Stimulated activated CD8-positive, alpha-beta memory T cell treated with anti-CD3 and anti-CD28 coated beads, Interleukin-4, amount 100 ng/mL, for 24 hours (primary cell): Measurements from ENCODE around the gene ZBTB8A.
"Not testable (repeated sequence)": the region's sequence is repeated elsewhere in the genome, so short reads cannot be mapped to it uniquely, and the experiment has no call there.

ENCODE experiments used
- DNase-seq: peaks from one replicate; pipeline ENCODE4 v3.0.0-alpha.2; 2020; ENCODE audit warnings: low read depth

ZBTB8A gene

DNA sequence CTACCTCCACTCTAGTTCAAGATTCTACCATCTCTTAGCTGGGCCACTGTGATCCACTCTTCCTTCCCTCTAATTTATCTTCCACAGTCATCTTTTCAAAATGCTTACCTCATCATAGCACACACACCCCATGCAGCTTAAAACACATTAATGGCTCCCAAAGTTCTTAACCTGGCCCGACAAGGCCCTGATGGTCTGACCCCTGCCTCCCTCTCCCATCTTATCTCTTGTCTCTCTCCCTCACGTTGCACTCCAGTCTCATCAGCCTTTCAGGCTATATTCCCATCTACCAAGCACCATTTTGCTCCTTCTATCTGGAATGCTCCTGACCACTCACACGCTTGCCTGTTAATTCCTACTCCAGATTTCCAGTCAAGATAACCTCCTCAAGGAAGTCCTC is 2.5 kb upstream of the ZBTB8A start:
- DNase-seq, result no peak

DNA sequence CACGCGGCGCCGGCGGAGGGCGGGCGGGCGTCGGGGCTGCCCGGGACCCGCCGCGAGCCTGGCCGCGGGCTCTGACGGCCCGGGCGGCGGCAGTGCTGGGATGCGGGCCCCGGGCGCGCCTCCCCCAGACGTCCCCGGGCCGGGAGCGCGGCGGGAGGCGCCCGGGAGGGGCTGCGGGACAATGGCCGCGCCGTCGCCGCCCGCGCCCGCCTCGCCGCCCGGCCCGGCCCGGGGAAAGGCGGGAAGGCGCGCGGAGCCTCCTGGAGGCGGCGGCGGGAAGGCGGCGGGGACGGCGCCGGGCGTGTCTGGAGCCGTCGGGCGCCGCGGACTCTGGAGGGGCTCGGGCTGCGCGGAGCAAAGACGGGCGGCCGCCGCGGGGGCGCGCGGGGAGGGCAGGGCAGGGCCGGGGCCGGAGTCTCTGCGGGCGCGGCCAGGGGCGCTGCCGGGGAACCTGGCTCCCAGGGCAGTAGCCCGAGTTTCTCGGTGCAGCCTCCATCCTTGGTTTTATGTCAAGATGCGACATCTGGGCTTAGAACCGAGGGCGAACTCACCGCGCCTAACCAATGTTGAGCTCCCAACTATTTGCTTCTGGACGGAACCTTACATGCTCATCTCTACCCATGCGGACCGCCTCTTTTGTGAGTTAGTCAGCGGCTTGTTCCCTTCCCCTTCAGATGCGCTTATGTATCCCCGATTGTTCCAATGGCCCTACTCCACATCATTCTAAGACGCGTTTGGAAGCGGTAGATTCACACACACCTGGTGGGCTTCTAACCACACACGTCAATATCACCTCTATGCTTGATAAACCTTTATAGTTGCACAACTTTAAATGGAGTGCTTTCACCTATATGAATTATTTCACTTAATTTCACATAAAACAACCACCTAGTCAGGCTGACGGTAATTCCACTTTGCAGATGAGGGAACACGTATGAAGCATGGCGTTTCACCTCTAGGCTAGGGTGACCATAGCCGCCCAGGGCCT is 651 bp downstream of the ZBTB8A start:
- DNase-seq, result no peak

DNA sequence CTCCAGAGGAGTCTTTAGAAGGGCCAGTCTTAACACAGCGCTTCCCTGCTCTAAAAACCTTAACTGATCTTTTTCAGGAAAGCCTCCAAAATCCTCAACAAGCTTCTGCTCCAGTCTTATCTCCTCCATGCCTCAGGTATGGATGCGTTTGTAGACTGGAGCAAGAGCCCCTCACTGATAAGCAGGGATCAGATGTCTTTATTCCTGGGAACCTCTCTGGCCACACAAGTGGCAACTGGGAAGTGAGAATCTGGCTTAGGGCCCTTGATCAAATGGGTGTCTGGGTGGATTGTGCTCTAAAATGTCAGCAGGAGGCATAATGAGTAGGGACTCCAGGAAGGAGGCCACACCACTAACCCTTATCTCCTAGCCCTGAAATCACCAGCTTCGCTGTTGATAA is 1.4 kb downstream of the ZBTB8A start:
- no peak for DNase-seq

DNA sequence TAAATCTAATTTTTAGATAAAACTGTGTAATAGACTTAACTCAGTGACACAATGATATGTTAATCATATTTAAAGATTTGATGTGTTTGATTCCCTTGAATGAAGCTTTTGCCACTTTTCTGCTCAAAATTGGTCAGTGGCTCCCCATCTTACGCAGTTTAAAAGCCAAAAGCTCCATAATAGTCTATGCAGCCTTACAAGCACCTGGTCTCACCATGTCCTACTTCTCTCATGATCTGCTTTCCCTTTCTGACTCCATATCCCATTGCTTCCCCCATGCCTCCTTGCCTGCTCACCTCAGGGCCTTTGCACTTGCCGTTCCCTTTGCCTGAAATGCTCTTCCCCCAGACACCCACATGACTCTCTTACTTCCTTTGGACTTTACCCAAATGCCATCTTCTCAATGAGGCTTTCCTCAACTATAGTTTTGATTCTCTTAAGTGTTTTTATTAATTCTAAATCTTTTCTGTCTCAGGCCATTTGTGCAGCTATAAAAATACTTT is 1.9 kb downstream of the ZBTB8A start:
- DNase-seq, result no peak

DNA sequence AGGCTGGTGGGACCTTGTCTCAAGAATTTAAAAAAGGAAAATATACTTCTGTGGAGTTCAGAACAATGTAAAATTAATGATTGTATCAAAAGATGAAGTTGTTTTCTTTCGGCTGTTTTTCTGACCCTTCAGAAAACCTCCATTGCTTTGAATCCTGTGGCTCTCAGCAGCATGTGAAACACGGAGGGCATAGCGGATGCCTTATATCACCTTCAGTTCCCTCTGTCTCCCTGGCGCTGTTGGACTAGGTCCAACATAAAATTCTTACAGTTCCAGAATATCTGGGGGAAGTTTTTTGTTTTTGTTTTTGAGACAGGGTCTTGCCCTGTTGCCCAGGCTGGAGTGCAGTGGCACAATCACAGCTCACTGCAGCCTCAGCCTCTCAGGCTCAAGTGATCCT is 7.4 kb downstream of the ZBTB8A start:
- no peak for DNase-seq

DNA sequence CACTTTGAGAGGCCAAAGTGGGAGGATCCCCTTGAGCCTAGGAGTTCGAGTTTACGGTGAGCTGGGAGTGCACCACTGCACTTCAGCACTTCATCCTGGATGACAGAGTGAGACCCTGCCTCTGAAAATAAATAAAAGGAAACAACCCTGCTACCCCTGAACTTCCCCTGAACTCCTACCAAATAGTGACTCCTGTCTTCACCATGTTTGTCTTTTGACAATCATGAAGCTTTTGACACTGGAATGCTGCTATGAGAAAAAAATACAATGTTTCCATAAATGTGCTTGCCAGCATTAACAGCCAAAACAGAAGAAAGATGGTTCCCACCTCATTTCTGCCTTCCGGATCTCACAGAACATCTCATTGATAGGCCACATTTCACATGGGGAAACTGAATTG is 10.4 kb downstream of the ZBTB8A start:
- DNase-seq, result no peak

DNA sequence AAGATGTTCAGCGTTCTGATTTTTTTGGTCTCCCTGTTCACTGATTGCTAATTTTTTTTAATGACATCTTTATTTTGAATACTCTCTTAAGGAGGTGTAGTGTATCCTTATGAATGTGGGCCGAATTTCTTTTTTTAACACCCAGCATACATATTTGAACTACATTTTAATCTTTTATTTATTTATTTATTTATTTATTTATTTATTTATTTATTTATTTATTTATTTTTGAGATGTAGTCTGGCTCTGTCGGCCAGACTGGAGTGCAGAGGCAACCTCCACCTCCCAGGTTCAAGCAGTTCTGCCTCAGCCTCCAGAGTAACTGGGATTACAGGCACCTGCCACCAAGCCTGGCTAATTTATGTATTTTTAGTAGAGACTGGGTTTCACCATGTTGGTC is 15.1 kb downstream of the ZBTB8A start:
- no peak for DNase-seq

DNA sequence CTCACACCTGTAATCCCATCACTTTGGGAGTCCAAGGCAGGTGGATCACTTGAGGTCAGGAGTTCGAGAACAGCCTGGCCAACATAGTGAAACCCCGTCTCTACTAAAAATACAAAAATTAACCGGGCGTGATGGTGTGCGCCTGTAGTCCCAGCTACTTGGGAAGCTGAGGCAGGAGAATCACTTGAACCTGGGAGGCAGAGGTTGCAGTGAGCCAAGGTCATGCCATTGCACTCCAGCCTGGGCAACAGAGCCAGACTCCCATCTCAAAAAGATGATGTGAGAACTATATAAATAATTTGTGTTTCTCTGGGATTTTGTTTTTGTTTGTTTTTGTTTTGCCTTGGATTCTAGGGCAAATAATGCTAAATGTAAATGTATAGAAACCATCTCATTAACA is 17.8 kb downstream of the ZBTB8A start:
- not testable (repeated sequence) for DNase-seq

DNA sequence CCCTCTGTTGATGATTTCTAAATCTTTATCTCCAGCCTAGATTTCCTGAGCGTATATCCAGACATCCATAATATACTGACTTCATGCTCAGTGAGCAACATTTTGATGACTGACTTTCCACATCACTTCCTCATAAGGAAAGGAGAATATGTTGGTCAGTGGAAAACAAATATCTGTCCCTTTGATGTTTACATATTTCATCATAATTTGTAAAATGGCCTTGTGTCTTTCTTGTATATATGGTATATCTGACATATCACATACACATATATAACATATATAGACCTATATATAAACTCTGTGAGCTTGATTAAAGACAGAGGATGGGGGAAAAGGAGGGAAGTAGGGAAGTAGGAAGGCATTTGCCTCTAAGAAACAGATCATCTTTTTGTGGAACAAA is 18.6 kb downstream of the ZBTB8A start:
- DNase-seq, result no peak

DNA sequence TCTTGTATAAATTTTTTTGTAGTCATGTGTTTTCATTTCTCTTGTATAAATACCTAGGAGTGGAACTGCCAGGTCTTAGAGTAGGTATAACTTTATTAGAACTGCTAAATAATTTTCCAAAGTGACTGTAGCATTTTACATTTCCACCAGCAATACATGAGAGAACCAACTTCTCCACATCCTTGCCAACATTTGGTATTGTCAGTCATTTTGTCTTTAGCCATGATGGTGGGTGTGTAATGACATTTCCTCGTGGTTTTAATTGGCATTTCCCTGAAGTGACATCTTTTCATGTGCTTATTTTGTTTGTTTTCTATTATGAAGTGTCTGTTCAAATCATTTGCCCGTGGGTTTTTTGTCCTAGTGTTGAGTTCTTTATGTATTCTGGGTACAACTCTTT is 29.7 kb downstream of the ZBTB8A start:
- no peak for DNase-seq

DNA sequence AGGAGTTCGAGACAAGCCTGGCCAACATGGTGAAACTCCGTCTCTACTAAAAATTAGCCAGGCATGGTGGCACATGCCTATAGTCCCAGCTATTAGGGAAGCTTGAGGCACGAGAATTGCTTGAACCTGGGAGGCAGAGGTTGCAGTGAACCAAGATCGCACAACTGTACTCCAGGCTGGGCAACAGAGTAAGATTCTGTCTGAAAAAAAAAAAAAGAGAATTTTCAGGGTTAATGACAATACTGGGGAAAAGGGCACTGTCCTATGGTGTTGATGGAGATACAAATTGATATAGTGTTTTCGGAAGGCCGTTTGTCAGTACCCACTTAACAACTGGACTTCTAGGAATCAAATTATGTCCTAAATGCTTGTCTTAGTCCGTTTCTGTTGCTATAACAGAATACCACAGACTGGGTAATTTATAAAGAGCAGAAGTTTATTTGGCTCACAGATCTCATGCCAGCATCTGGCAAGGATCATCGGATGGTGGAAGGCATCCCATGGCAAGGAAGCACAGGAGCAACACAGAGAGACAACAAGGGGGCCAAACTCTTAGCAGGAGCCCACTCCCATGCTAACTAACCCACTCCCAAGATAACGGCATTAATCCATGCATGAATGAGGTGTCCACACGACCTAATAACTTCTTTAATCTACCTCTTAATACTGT is 41.3 kb downstream of the ZBTB8A start:
- no peak for DNase-seq

DNA sequence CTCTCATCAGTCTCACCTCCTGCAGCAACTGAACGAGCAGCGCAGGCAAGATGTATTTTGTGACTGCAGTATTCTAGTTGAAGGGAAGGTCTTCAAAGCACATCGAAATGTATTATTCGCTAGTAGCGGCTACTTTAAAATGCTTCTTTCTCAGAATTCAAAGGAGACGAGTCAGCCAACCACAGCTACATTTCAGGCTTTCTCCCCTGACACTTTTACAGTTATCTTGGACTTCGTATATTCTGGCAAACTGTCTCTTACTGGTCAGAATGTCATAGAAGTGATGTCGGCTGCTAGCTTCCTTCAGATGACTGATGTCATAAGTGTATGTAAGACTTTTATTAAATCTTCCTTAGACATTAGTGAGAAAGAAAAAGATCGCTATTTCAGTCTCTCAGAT is 53.7 kb downstream of the ZBTB8A start:
- DNase-seq, result no peak

DNA sequence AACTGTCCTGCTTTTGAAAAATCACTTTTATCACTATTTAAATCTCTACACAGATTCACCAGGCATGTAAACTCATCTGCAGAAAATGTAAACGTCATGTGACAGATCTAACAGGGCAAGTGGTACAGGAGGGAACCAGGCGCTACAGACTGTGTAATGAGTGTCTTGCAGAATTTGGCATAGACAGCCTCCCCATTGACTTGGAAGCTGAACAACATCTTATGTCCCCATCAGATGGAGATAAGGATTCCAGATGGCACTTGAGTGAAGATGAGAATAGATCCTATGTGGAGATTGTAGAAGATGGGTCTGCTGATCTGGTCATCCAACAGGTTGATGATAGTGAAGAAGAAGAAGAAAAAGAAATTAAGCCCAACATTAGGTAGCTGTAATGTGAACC is 60.8 kb downstream of the ZBTB8A start:
- no peak for DNase-seq

DNA sequence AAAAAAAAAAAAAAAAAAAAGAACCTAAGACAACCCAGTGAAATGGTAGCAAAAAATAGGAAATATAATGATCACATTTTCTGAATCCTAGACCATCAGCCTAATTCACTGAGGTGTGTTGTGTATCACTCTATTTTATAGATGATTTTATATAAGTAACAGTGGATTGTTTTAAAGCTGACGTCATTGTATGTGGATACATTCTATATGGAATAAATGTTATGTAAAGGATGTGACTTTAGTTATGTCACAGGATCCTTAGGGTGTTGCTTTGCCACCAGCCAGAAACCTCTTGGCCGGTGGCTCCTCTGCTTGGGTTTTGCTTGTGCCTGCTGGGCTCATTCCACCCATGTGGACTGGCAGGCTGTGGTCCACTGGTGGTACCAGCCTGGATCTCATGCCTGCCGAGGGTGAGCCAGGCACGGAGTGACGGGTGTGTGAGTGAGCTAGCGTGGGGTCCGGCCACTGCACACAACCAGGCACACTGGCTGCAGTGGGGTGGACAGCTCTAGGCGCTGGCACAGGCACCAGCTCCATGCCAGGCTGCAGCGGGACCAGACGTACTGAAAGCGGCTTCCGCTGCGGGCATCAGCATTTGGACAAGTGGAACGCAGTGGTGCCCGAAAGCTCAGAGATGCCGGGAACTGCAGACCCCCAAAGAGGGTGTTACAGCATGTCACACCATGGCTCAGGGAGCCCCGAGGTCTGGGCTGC is 66.6 kb downstream of the ZBTB8A start:
- no peak for DNase-seq

DNA sequence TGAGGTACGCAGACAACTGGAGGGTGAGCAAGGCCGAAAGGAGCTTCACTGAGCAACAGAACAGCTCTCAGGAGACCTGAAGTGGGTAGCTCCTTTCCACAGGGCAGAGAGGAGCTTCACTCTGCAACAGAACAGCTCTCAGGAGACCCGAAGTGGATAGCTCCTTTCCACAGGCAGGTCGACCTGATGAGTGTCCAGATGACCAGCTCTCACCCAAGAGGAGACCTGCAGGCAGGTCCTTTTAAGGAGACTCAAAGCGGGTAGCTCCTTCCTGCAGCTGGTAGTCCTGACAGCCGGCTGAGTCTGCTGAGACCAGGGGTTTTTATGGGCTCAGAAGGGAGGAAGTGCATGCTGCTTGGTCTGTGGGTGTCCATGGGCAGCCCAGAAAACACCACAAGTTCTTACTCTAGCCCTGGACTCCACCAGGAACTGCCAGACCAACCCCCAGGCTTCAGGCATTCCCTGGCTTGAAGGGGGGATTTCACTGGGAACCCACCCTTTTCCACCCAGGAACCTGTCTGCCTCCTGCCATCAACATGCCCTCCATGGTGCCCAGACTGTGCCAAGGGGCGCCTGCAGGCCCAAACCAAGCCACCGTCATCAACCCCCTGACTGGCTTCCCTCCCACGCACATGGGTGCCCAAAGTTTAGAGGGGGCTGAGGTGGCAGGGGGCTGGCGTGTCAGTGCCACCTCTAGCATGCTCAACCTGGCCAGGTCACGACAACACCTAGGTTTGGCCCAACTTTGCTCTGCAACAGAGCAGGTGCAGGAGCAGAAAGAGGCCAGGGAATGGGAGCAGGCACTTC is 67.5 kb downstream of the ZBTB8A start:
- no peak for DNase-seq

DNA sequence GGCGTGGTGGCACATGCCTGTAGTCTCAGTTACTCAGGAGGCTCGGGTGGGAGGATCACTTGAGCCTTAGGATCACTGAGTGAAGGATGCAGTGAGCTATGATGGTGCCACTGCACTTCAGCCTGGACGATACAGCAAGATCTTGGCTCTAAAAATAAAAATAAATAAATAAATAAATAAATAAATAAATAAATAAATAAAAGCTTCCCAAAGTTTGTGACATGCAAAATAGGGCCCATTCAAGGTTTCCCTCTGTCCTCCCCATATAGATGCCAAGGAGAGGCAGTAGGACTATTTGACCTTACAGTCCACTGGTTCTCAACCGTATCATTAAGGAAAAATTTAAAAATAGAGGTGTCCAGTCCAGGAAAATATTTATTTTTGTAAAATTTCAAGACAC is 70.0 kb downstream of the ZBTB8A start:
- no peak for DNase-seq

DNA sequence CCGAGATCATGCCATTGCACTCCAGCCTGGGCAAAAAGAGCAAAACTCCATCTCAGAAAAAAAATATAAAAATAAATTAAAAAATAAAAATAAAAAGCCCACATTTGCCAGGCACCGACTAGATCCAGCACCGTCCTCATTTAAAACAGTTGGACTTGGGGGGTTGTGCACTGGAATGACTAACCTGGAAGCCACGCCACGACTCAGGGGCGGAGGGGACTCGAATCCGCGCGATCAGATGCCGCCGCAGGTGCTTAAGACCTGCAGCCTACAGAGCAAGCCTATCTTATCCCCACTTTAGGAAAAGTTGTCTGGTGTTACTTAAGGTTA is 72.6 kb downstream of the ZBTB8A start:
- DNase-seq, result no peak

DNA sequence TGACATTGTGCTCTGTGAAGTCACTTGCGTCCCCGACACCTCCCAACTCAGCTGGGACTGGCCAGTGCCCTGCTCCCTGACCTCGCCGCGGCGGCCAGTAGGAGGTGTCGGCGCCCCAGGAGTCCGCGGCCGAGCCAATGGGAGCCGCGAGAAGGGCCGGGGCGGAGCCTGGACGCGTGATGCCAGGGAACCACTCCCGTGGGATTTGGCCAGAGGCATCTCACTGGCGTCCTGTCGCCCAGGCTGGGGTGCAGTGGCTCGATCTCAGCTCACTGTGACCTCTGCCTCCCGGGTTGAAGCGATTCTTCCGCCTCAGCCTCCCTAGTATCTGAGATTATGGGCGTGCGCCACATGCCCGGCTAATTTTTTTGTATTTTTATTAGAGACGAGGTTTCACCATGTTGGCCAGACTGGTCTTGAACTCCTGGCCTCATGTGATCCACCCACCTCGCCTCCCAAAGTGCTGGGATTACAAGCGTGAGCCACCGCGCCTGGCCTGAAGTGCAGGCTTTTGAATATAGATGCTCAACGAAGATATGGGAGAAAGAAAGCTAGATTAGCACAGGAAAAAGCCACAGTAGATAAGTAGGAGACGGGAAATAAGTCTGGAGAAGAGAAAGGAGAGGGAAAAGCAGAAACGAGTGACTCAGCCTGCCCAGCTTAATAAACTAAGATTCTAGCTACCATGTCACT is 73.1 kb downstream of the ZBTB8A start:
- peak; percentile 24 for DNase-seq

DNA sequence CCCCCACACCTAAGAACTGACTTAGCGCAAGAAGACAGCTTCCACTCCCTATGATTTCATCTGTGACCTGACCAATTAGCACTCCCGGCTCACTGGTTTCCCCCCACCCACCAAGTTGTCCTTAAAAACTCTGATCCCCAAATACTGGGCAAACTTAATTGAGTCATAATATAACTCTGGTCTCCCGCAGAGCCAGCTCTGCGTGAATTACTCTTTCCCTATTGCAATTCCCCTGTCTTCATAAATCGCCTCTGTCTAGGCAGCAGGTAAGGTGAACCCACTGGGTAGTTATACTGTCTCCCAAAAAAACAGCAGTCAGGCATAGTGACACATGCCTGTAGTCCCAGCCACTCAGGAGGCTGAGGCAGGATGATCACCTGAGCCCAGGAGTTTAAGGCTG is 74.2 kb downstream of the ZBTB8A start:
- DNase-seq, result no peak

DNA sequence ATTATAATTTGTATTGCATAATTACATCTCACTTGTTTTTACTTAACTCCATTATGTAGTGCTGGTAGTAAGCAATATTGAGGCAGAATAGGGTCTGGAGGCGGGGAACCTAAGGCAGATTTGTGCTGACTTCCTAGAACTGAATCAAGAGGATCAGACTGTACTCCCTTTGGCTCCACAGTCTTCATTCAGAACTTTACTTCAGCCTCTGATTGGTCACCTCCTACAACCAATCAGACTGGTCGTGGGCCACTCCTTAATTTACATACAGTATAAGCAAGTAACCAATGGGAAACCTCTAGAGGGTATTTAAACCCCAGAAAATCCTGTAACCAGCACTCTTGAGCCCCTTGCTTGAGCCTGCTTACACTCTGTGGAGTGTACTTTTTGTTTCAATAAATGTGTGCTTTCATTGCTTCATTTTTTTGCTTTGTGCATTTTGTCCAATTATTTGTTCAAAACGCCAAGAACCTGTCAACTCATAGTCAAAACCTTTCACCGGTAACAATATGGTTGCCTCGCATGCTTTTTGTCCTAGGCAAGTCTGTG is 79.5 kb downstream of the ZBTB8A start:
- no peak for DNase-seq
